Loucy (cell line): Measurements from ENCODE around the gene RAB29.

Source experiments
- H2AFZ ChIP-seq: fragments of 200-600 bp; sonication (generic); 2 replicates; pipeline ENCODE4 v1.6.0; 2016; ENCODE audit warnings: antibody characterized with exemption, mild to moderate bottlenecking, low read length, moderate library complexity
- H3F3A ChIP-seq: fragments of 200-600 bp; 2 replicates; pipeline ENCODE4 v1.6.0; 2016; ENCODE audit warnings: antibody characterized with exemption, low read depth, mild to moderate bottlenecking
- H3K27me3 ChIP-seq: fragments of 200-600 bp; sonication (generic); 2 replicates; pipeline ENCODE4 v1.6.1; 2014; ENCODE audit warnings: low read length, mild to moderate bottlenecking; ENCODE audit not compliant: insufficient read depth, poor library complexity, severe bottlenecking
- H3K36me3 ChIP-seq: fragments of 200-600 bp; sonication (generic); 2 replicates; pipeline ENCODE4 v1.6.1; 2016; ENCODE audit warnings: low read length; ENCODE audit not compliant: insufficient read depth
- H3K4me1 ChIP-seq: fragments of 200-600 bp; sonication (generic); 2 replicates; pipeline ENCODE4 v1.5.1; 2014; ENCODE audit warnings: low read length, mild to moderate bottlenecking; ENCODE audit not compliant: insufficient read depth, poor library complexity, severe bottlenecking
- H3K4me2 ChIP-seq: fragments of 200-600 bp; sonication (generic); 2 replicates; pipeline ENCODE4 v1.6.0; 2014; ENCODE audit warnings: antibody characterized with exemption, low read length, low read depth, mild to moderate bottlenecking; ENCODE audit not compliant: poor library complexity, severe bottlenecking
- H3K4me3 ChIP-seq: fragments of 200-600 bp; sonication (generic); 2 replicates; pipeline ENCODE4 v1.5.1; 2014; ENCODE audit warnings: low read length, mild to moderate bottlenecking, mixed read lengths; ENCODE audit not compliant: poor library complexity, severe bottlenecking
- H3K79me2 ChIP-seq: fragments of 200-600 bp; sonication (generic); 2 replicates; pipeline ENCODE4 v1.6.1; 2014; ENCODE audit warnings: low read length; ENCODE audit not compliant: insufficient read depth
- H3K9ac ChIP-seq: fragments of 200-600 bp; sonication (generic); 2 replicates; pipeline ENCODE4 v1.6.0; 2014; ENCODE audit warnings: mild to moderate bottlenecking, low read depth, low read length, moderate library complexity; ENCODE audit not compliant: poor library complexity, severe bottlenecking
- H3K9me2 ChIP-seq: fragments of 200-600 bp; sonication (generic); replicated peaks from 2 replicates; pipeline ENCODE4 v1.6.1; 2016; ENCODE audit warnings: low read depth, low read length, mixed read lengths
- H3K9me3 ChIP-seq: fragments of 200-600 bp; sonication (generic); 2 replicates; pipeline ENCODE4 v1.6.1; 2014; ENCODE audit warnings: mild to moderate bottlenecking, antibody characterized with exemption, low read length, low read depth; ENCODE audit not compliant: insufficient read depth
- H4K20me1 ChIP-seq: fragments of 200-600 bp; sonication (generic); 2 replicates; pipeline ENCODE4 v1.6.0; 2014; ENCODE audit warnings: antibody characterized with exemption, low read length, mild to moderate bottlenecking; ENCODE audit not compliant: insufficient read depth, poor library complexity, severe bottlenecking
- CTCF ChIP-seq: fragments of 200-600 bp; sonication (generic); conservative IDR thresholded peaks from 2 replicates; pipeline ENCODE4 v1.5.1; 2014; ENCODE audit warnings: mild to moderate bottlenecking, antibody characterized with exemption, low read length
- EZH2phosphoT487 ChIP-seq: fragments of 200-600 bp; IDR thresholded peaks from 2 replicates; pipeline ENCODE4 v1.6.1; 2018; ENCODE audit warnings: antibody characterized with exemption, mild to moderate bottlenecking, moderate library complexity, borderline replicate concordance

The RAB29 gene

GRCh38 chr1:205769641-205770365 is 5.5 kb downstream of the RAB29 start:
- peaks cover 20% of the 10 kb centered on the region for H3K4me1 ChIP-seq
- no peaks in the 10 kb centered on the region for H3K9me3 ChIP-seq
- no peak overlapping the region for H3K4me3 ChIP-seq
- no peaks in the 10 kb centered on the region for H4K20me1 ChIP-seq
- H3K79me2 ChIP-seq = peaks cover 8% of the 10 kb centered on the region
- no peaks in the 10 kb centered on the region for H3K27me3 ChIP-seq
- H3K9me2 ChIP-seq = no peaks in the 10 kb centered on the region
- peaks cover 4% of the 10 kb centered on the region; the same call in 1 of the 2 replicates for H3F3A ChIP-seq
- H3K4me2 ChIP-seq = no peak overlapping the region
- H3K36me3 ChIP-seq = no peaks in the 10 kb centered on the region
- H3K9ac ChIP-seq = no peak overlapping the region
- no peak overlapping the region for H2AFZ ChIP-seq
- TF ChIP-seq CTCF = no peak
- TF ChIP-seq EZH2phosphoT487 = no peak

DNA sequence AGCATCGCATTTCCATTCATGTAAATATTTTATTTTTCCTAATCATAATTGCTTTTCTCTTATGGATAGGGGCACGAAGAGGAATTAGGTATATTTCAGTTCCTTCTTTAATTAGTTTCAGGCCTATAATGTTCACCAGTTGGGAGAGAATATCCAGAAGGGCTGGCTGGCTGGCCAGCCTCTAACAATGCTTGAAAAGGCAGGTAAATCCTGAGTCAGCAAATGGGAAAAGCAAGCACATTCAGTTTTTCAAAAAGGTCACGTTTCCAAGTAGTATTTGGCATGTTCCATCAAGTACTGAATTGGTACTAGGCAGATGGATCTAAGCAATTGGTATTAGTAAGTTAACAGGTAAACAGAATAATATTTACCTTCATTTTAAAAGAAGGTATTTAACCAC is 8.0 kb downstream of the RAB29 start:
- H3K36me3 ChIP-seq = no peaks in the 10 kb centered on the region

DNA sequence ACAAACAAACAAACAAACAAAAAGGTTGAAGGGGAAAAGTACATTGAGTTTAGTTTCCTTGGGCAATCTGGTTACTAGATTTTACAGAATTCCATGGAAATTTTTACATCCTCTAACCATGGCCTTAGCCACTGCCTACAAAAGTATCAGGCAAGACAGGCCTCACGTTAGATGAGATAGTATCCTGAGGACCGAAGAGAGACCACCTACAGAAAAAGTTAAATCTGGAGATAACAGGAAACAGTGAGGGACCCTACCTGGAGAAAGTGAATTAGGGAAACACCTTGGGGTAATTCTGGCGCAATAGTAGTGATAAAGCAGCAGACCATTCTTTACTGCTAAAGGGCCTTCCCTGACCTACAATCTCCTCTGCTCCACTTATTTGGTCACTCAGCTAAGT is 8.7 kb downstream of the RAB29 start:
- H3K9me3 ChIP-seq = no peaks in the 10 kb centered on the region
- no peaks in the 10 kb centered on the region for H3K27me3 ChIP-seq
- H3K9ac ChIP-seq = no peak overlapping the region
- TF ChIP-seq EZH2phosphoT487 (no peak), CTCF (no peak)
- H4K20me1 ChIP-seq = no peaks in the 10 kb centered on the region
- no peaks in the 10 kb centered on the region for H3K79me2 ChIP-seq
- no peaks in the 10 kb centered on the region for H3K36me3 ChIP-seq
- peaks cover 3% of the 10 kb centered on the region for H3K4me1 ChIP-seq
- H3K4me2 ChIP-seq = no peak overlapping the region
- no peak overlapping the region for H2AFZ ChIP-seq
- no peaks in the 10 kb centered on the region for H3F3A ChIP-seq
- no peak overlapping the region for H3K4me3 ChIP-seq
- H3K9me2 ChIP-seq = no peaks in the 10 kb centered on the region

More for the DNA sequence above, 8.0 kb downstream of the RAB29 start:
- no peaks in the 10 kb centered on the region for H4K20me1 ChIP-seq
- no peak overlapping the region for H3K4me3 ChIP-seq
- H3K9me2 ChIP-seq = no peaks in the 10 kb centered on the region
- no peak overlapping the region for H3K9ac ChIP-seq
- TF ChIP-seq EZH2phosphoT487 = no peak
- TF ChIP-seq CTCF = no peak
- no peaks in the 10 kb centered on the region for H3K79me2 ChIP-seq
- no peaks in the 10 kb centered on the region for H3K27me3 ChIP-seq
- H3K4me1 ChIP-seq = peaks cover 10% of the 10 kb centered on the region
- H3K9me3 ChIP-seq = no peaks in the 10 kb centered on the region
- no peak overlapping the region for H3K4me2 ChIP-seq
- H2AFZ ChIP-seq = no peak overlapping the region
- H3F3A ChIP-seq = no peaks in the 10 kb centered on the region
